HTERT RPE-1 (cell line): ENCODE data around the gene SEMA3B.
"Not testable (repeated sequence)": the region's sequence is repeated elsewhere in the genome, so short reads cannot be mapped to it uniquely, and the experiment has no call there.

Experiments used
- in situ Hi-C: fragments of 300-500 bp; cut with MboI; formaldehyde crosslinking; loops from 4 replicates; pipeline ENCODE4 v1.14.3; 2020; ENCODE audit warnings: low sequenced_read_pairs

SEMA3B gene

DNA sequence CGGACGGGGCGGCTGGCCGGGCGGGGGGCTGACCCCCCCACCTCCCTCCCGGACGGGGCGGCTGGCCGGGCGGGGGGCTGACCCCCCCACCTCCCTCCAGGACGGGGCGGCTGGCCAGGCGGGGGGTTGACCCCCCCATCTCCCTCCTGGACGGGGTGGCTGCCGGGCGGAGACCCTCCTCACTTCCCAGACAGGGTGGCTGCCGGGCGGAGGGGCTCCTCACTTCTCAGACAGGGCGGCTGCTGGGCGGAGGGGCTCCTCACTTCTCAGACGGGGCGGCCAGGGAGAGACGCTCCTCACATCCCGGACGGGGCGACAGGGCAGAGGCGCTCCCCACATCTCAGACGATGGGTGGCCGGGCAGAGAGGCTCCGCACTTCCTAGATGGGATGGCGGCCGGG is 43.1 kb downstream of the SEMA3B start:
- in situ Hi-C loops, result not testable (repeated sequence)

- in situ Hi-C loops, result no loop called here
These were observed 45.4 kb downstream of the SEMA3B start for GRCh38 chr3:50314342-50314741.

DNA sequence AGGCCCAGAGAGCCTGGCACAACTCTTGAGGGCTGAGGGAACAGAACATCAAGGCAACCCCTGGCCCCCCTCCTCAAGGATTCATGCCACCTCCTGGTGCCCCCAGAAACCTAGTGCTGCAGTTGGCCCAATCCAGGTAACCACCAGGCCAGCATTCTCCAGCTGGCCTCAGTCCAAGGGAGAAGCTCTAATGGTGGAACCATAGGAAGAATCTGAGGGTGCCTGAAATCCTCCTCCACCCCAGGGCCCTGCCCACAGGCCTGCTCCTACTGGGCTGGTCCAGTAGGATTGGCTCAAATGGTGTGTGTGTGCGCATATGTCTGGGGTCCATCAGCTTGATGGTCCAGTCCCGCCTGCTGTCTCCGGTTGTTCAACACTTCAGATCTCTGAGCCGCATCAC is 45.9 kb downstream of the SEMA3B start:
- in situ Hi-C loops, result no loop called here

DNA sequence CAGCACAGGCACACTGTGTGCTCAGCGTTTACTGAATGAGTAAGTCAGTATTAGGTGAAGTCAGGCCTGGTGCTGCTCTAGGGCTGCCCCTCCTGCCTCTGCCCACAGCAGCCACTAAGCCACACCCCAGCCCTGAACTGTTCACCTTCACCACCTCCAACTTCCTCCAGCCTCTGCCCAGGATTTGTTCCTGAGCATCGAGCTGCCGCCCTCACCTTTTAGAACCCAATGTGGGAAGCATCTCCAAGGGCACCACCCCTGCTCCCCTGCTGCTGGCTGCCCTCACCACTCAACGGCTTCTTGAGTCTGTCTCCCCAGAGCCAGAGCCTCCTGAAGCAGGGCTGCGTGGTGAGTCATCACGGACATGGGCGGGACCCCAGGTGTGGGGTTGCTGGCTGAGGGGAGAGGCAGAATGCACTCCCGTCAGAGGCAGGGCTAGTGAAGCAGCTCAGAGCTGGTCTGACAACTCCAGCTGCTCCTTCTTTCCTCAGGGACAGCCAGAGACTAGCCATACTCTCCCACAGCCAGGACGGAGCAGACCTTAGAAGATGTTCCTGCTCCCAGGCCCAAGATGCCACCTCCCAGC is 47.8 kb downstream of the SEMA3B start:
- in situ Hi-C loops, result no loop called here

DNA sequence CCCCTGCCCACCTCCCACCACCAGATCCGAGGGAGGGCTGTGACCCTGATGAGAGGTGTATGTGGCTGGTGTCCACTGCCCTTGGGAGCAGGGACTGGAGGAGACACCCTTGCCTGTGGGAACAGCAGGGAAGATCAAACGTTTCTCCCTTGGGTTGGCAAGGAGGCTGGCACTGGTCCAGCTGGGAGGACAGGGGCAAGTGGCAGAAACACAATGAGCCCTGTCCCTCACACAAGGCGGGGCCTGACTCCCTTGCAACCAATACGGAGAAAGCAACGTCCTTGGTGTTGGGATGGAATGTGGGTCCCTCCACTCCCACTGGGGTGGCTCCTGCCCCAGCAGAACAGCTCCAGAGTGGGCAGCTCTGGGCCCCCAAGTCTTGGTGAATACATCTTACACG is 48.4 kb downstream of the SEMA3B start:
- in situ Hi-C loops, result no loop called here

DNA sequence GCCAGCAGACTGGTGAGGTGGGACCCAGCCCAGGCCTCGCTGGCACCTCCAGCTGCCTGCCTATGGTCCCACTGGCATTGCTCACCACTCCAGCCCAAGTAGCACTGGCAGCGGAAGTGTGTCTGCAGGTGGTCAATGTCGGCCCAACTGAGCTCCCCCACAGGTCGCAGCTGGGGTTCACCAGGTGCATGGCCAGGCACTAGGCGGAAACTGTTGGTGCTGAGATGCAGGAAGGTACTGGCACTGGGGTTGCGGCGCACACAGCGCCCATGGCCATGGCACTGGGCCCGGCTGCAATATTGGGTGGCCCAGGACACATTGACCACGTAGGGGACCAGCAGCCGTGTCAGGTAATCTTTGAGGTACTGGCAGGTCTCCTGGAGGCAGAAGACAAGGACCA is 49.2 kb downstream of the SEMA3B start:
- in situ Hi-C loops, result no loop called here

DNA sequence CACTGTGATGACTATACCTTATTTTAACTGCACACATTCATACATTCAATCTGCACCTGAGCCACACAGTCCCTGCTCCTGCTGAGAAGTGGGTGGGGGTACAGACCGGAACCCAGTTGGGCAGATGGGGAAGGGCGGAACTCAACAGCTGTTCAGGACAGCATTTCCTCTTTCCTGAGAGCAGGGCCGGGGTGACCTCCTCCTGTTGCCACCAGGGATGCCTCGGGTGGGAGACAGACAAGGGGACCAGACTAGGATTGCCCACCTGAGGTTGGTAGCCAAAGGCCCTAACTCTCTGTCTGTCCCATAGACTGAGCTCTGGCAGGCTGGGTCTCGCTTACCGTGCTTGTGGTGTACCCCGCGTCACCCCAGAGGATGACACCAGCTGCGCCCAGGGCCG is 49.7 kb downstream of the SEMA3B start:
- in situ Hi-C loops, result no loop called here

DNA sequence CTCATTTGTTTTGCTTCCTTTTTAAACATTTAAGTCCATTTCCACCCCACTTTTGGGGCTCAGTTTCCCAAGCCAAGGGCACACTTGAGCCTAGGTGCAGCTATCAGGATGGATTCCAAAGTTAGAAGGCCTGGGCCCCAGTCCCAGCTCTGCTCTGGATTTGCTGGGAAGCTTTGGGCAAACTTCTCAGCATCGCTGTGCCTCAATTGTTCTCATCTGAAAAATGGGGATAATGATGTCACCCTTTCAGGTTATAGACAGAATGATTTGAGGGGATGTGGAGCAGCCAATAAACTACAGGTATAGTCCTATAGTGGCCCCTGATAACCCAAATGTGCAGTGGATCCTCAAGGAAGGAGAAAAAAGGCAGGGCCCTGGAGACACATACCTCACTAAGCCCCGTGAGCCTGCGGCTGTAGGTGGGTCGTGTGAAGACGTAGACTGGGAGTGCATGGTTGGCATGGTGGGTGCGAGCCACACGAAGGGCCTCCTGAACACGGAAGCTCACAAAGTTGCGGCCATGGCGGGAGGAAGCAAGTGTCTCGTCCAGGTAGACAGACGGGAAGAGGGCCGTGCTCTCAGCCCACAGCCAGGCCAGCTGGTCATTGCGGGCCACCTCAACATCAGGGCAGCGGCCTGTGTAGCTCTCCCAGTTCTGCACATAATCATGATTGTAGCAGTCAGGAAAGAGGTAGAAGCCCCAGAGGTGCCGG is 50.4 kb downstream of the SEMA3B start:
- in situ Hi-C loops, result no loop called here

DNA sequence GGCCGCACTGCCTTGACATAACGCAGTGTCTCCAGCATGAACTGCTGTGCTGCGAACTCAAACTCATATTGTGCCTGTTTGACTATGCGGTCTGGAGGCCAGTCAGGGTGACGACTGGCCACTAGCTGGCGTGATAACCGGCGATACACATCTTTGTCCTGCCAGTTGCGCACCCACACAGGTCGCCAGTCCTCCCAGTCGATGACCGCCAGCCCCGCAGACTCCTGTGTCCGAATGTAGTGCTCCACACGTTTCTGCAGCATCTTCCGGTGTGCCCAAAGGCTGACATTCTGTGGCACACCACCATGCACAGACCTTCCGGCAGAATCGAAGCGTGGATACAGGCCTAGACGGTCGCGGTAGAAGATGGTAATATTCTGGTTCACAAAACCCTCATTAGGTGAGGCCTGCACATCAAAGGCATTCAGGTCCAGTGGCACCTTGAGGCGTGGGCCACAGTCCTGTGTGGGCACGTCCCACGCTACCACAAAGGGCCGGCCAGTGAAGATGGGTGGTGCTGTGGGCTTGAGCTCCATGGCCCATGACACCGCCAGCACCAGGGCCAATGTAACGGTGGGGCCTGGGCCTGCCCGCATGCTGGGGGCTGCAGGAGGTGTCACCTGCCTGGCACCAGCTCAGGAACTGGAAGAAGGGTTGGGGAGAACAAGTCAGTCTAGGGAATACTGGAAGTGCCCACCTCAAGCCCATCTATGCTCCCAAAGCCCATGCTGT is 51.1 kb downstream of the SEMA3B start:
- in situ Hi-C loops, result no loop called here

DNA sequence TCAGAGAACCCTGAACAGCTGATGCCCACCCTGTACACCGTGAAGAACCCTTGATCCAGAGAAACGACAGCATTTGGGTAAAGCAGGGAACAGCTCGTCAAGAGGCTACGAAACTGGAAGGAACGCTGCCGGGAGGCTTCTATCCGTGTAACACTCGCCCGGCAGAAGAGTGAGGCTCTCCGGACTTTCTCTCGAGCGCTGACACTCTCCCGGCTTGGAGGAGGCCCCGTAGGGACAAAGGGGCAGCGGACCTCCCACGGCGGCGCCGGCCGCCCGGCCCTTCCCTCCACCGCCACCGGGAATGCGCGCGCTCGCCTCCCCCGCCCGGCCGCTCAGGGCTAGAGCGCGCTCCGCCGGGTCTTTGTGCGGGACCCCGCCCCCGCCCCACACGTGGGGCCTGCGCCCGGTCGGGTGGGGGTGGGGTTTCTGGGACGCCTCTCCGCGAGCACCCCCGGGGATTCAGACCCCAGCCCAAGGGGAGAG is 51.9 kb downstream of the SEMA3B start:
- in situ Hi-C loops, result no loop called here

DNA sequence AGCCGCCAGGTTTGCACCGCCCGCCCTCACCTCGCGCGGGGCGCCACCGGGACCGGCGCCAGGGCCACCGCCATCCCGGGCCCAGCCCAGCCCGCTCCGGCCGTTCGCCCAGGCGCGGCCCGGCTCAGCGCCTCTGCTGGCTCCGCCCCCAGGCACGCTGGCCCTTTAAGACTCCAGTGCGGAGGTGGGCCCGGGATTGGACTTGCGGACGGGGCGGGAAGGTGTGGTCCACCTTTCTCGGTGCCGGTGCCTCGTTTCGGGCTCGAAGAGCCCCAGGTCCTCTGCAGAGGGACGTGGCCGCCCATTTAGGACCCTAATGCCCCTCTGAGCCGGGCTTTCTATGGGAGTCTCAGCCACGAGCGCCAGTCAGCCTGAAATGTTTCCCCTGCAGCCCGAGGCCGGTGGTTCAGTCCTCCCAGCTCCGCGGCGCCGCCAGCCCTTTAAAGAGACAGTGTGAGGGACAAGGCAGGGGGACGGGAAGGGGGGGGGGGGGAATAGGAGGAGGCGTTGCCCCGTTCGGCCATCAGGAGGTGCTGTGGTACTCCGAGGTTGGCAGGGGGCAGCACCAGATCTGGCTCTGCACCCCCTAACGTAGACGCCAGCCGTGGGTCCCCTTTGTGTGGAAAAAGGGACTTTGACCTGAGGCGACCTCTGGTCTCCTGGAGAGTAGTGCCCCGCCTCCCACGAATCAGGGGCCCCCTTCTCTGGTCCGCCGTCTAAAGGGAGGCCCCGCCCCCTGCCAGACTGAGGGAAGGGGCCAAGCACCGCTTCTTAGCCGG is 52.6 kb downstream of the SEMA3B start:
- in situ Hi-C loops, result no loop called here

- in situ Hi-C loops, result no loop called here
These were observed 53.1 kb downstream of the SEMA3B start for GRCh38 chr3:50322115-50322385.

GRCh38 chr3:50322386-50323091 is 53.6 kb downstream of the SEMA3B start, which contains the start of gene HYAL2:
Gene HYAL2 (minus strand): TSS chr3:50322745. CDS start chr3:50320489, 2,256 bp downstream.
- in situ Hi-C loops, result no loop called here

GRCh38 chr3:50323092-50323600 is 54.2 kb downstream of the SEMA3B start:
- in situ Hi-C loops, result no loop called here

- in situ Hi-C loops, result no loop called here
These were observed 54.8 kb downstream of the SEMA3B start for GRCh38 chr3:50323614-50324199.

DNA sequence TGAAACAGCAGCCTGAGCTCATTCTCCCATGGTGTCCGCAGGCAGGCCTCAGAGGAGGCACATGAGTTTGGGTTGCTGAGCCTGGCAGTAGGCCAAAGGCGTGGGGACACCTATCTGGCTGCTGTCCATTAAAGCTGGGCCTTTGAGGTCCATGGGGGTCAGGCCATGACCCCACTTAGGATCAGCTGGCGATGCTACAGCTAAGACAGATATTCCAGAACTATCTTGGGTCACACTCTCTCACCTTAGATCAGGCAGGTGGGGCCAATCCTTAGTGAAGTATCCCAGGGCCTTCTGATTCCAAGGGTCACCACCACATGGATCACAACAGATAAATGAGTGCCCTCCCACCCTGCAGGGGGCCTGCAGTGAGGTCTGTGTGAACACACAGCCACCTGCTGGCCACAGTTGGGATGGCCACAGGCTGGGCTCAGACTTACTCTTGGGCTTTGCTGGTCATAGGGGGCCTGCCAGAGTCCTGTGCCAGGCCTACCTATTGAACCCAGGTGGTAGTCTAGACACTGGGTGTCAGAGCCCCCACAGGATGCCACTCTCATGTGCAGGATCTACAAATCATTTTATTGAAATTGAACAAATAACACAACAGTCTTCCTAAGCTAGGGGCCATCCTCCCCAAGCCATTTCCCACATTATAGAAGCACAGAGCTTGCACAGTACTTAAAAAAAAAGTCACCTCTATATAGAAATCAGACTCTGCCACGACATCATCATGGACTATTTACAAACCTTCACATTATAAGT is 55.6 kb downstream of the SEMA3B start:
- in situ Hi-C loops, result no loop called here

DNA sequence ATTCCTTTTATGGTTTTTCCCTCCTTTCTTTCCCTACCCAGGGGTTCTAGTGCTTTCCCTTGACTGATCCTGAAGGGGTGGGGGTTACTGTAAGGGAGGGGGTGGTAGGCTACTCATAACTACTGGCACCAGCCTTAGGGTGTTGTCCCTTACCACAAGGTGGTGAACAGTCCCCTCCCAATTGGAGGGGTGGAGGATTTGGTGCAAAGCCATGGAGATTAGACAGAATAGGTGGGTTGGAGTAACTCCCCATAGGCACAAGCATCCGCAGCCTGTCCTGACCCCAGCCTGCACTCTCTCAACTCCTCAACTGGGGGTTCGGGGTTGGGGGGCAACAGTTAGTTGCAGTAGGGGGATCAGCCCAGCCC is 56.1 kb downstream of the SEMA3B start:
- in situ Hi-C loops, result no loop called here

DNA sequence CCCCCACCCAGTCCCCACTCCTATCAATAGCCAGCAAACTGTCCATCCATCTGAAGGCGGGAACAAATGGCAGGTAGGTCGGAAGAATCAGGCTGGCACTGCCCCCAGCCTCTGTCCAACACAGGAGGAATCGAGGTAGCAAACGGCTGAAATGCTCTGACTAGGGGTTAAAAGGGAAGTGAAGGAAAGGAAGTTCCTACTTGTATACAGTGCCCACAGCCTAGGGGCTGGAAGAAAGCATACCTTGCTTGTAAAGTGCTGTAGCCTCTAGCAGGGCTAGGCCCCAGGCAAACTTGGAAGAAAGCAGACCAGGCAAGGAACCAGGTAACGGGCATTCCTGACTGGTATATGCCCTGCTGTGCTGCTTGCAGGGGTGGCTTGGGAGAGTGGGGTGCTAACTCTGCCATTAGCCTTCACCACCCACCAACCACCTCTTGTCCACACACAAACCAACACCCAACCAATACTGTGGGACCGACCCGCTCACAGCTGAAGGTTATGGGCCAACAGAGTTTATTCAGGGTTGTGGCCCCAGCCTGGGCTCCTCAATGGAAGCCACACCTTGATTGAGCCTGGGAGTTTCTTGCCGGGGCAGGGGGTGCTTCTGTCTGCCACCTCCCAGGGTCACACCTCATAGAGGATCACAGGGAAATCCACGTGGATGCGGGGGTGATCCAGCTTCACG is 56.7 kb downstream of the SEMA3B start:
- in situ Hi-C loops, result no loop called here

DNA sequence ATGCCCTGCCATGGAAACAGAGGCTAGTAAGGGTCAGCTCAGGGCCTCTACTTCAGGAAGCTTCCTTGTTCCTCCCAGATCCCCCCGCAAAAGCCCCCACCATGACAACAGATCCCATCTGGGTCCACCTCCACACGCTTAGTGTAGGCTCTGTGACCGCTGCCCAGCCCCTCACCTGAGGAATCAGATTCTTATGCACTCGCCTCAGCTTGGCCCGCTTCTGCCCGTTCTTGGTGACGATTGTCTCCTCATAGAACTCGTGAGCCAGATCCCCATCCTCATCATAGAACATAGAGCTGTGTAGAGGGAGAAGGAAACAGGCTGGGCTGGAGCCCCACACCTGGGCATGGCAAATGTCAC is 57.2 kb downstream of the SEMA3B start:
- in situ Hi-C loops, result no loop called here
